ENCODE data around the gene TAS1R2. TPM values are rescaled to one million over a fixed set of nuclear protein-coding genes. Genes with fewer than 3 reads are reported as not detected.
"Not testable (repeated sequence)": the region's sequence is repeated elsewhere in the genome, so short reads cannot be mapped to it uniquely, and the experiment has no call there.

TAS1R2 gene
- total RNA-seq, 2 donors from 2014 or later: not detected

DNA sequence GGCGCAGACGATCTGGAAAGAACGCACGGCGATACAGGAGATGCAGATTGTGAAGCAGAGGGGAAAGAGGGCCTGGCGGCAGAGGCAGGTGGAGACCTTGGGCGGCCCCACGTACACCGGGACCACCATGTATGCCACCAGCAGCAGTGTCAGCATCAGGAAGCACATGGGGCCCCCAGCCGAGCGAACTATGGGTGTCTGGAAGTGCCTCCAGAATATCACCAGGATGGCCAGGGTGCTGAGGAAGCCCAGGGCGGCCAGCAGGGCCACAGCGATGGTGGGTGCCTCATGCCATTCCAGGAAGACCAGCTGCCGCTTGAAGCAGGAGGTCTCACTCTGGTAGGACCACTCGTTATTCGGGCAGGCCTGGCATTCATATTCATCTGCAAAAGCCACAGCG is 19.3 kb downstream of the TAS1R2 start:
- DNase-seq (ENCODE audit: low spot score): no peak
- H3K27ac ChIP-seq: no peak overlapping the region
- no peak for TF ChIP-seq POLR2AphosphoS5 (IDR thresholded peaks at IDR 0.05)
- no peak for TF ChIP-seq POLR2A (IDR thresholded peaks at IDR 0.05)
- TF ChIP-seq, protein P1, sequence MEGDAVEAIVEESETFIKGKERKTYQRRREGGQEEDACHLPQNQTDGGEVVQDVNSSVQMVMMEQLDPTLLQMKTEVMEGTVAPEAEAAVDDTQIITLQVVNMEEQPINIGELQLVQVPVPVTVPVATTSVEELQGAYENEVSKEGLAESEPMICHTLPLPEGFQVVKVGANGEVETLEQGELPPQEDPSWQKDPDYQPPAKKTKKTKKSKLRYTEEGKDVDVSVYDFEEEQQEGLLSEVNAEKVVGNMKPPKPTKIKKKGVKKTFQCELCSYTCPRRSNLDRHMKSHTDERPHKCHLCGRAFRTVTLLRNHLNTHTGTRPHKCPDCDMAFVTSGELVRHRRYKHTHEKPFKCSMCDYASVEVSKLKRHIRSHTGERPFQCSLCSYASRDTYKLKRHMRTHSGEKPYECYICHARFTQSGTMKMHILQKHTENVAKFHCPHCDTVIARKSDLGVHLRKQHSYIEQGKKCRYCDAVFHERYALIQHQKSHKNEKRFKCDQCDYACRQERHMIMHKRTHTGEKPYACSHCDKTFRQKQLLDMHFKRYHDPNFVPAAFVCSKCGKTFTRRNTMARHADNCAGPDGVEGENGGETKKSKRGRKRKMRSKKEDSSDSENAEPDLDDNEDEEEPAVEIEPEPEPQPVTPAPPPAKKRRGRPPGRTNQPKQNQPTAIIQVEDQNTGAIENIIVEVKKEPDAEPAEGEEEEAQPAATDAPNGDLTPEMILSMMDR (IDR thresholded peaks at IDR 0.05): no peak
- H3K9me3 ChIP-seq: no peaks in the 10 kb centered on the region
- H3K4me3 ChIP-seq: no peak overlapping the region
- intact Hi-C loops (cut with DNase I): no loop called here
- WGBS: 96% methylated on average over 17 of the region's 17 CpGs
- no peaks in the 10 kb centered on the region for H3K27me3 ChIP-seq (replicated peaks; ENCODE audit: insufficient read depth)
- no peaks in the 10 kb centered on the region for H3K4me1 ChIP-seq (replicated peaks)
- no peaks in the 10 kb centered on the region for H3K36me3 ChIP-seq

DNA sequence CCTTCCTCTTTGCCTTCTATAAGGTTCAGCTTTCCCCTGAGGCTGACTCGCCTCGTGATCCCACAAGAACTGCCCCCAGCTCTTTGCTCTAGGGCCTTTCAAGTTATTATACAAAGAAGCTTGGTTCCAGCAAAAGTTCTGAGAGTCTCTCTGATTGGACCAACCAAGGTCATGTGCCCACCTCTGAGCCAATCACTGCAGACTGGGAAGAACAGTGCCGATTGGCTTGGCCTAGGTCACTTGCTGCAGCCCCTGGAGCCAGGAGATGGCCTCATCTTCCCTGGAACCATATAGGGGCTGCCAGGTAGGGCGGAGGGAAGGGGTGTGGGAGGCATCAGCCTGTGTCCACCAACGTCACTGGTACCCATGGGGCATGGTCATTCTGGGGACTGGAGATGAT is 22.8 kb downstream of the TAS1R2 start:
- Histone ChIP-seq H3K4me3 (no peak overlapping the region), H3K27me3 (replicated peaks; ENCODE audit: insufficient read depth) (no peaks in the 10 kb centered on the region), H3K9me3 (no peaks in the 10 kb centered on the region), H3K4me1 (replicated peaks) (no peaks in the 10 kb centered on the region), H3K27ac (no peak overlapping the region), H3K36me3 (no peaks in the 10 kb centered on the region)
- WGBS: 75% methylated on average over 5 of the region's 5 CpGs
- no peak for TF ChIP-seq POLR2A (IDR thresholded peaks at IDR 0.05)
- no peak for TF ChIP-seq POLR2AphosphoS5 (IDR thresholded peaks at IDR 0.05)
- TF ChIP-seq, protein P1 (IDR thresholded peaks at IDR 0.05): no peak
- intact Hi-C loops (cut with DNase I): no loop called here
- DNase-seq (ENCODE audit: low spot score): no peak

DNA sequence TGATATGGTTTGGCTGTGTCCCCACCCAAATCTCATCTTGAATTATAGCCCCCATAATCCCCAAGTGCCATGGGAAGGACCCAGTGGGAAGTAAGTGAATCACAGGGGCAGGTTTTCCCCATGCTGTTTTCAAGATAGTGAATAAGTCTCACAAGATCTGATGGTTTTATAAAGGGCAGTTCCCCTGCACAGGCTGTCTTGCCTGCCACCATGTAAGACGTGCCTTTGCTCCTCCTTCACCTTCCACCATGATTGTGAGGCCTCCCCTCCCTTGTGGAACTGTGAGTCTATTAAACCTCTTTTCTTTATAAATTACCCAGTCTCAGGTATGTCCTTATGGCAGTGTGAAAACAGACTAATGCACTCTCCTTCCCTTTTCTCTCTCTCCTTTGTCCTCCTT is 27.1 kb downstream of the TAS1R2 start:
- WGBS: 32% methylated on average over 1 of the region's 1 CpG
- H3K36me3 ChIP-seq; DNase-seq (ENCODE audit: low spot score); H3K27me3 ChIP-seq (replicated peaks; ENCODE audit: insufficient read depth); intact Hi-C loops (cut with DNase I); H3K9me3 ChIP-seq; H3K4me3 ChIP-seq; H3K27ac ChIP-seq; H3K4me1 ChIP-seq (replicated peaks): not testable (repeated sequence)

DNA sequence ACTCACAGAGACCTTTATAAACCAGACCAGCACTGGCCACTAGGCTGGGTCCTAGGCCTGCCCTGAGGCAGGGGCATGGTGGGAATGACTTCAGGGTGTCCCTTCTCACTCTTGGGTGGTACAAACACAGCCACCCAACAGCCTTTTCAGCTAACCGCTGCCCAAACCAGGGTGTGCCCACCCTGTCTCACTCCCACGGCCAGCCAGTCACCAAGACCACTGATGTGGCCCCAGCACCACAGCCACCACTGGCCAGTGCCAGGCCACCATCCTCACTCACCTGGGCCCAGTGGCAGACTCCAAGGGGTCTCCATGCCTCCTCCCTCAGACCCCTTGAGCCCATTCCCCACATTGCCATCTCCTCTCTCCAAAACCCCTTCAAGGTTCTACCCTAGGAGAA is 27.8 kb downstream of the TAS1R2 start:
- WGBS: 97% methylated on average over 2 of the region's 2 CpGs
- H3K4me1 ChIP-seq (replicated peaks): no peaks in the 10 kb centered on the region
- DNase-seq (ENCODE audit: low spot score): no peak
- H3K36me3 ChIP-seq: no peaks in the 10 kb centered on the region
- H3K9me3 ChIP-seq: no peaks in the 10 kb centered on the region
- no peak overlapping the region for H3K27ac ChIP-seq
- no peak overlapping the region for H3K4me3 ChIP-seq
- intact Hi-C loops (cut with DNase I): no loop called here
- TF ChIP-seq, protein P1 (IDR thresholded peaks at IDR 0.05): no peak
- no peak for TF ChIP-seq POLR2A (IDR thresholded peaks at IDR 0.05)
- TF ChIP-seq POLR2AphosphoS5 (IDR thresholded peaks at IDR 0.05): no peak
- no peaks in the 10 kb centered on the region for H3K27me3 ChIP-seq (replicated peaks; ENCODE audit: insufficient read depth)

DNA sequence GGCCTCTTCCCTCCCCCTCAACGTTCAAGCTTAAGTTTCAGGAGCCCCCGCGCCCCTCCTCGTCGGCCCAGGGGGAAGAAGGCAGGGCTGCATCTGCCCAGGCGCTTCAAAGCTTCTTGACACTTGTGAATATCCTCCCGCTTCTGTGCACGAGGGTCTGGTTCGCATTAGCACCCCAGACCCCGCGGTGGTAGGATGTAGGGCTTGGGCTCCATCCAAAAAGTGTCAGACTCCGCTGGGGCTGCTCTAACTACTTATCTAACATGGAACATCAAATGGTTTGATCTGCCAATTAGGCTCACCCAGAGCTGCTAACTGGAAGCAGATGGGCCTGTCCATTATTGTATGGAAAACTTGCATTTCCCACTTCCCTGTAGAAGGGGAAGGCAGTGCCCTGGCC is 28.9 kb downstream of the TAS1R2 start:
- Histone ChIP-seq H3K27me3 (replicated peaks; ENCODE audit: insufficient read depth) (no peaks in the 10 kb centered on the region), H3K4me1 (replicated peaks) (no peaks in the 10 kb centered on the region), H3K4me3 (no peak overlapping the region), H3K36me3 (no peaks in the 10 kb centered on the region), H3K9me3 (no peaks in the 10 kb centered on the region), H3K27ac (no peak overlapping the region)
- TF ChIP-seq, protein P1 (IDR thresholded peaks at IDR 0.05): no peak
- no peak for TF ChIP-seq POLR2A (IDR thresholded peaks at IDR 0.05)
- intact Hi-C loops (cut with DNase I): no loop called here
- no peak for DNase-seq (ENCODE audit: low spot score)
- WGBS: 65% methylated on average over 12 of the region's 12 CpGs

All from prostate gland (tissue), 2 donors.